SIG-M5 treated with dmso at 0.1 percent for 504 hours (cell line): ENCODE data around the gene ZNF557.

Source experiments
- DNase-seq: peaks from one replicate; lab custom pipeline; 2025; ENCODE audit not compliant: unreplicated experiment; lab: John Stamatoyannopoulos, UW

Gene ZNF557

GRCh38 chr19:7074705-7075282 is 5.3 kb downstream of the ZNF557 start:
- no peak for DNase-seq

DNA sequence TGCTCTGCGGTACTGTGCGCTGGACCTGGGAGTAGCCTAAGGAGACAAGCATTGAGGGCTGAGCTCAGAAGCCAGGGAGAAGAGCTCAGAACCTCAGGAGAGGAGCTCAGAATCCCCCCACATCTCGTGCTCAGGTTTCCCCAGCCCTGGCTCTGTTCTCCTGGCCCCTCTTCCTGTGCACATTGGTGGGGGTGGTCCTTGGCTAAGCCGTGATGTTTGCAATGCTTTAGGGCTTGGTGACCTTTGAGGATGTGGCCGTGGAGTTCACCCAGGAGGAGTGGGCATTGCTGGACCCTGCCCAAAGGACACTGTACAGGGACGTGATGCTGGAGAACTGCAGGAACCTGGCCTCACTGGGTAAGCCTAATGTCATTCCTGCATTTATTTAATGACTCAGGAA is 6.6 kb downstream of the ZNF557 start:
- DNase-seq = no peak

DNA sequence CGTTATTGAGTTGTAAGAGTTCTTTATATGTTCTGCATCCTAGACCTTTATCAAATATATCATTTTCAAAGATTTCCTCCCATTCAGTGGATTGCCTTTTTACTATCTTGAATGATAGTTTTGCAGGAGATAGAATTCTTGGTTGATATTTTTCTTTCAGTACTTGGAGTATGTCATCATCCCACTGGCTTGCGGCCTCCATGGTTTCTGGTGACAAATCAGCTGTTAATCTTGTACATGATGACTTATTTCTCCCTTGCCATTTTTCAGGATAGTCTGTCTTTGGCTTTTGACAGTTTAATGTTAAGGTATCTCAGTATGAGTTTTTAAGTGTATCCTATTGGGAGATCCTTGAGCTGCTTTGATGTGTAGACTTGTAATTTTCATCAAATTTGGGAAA is 8.5 kb downstream of the ZNF557 start:
- no peak for DNase-seq

DNA sequence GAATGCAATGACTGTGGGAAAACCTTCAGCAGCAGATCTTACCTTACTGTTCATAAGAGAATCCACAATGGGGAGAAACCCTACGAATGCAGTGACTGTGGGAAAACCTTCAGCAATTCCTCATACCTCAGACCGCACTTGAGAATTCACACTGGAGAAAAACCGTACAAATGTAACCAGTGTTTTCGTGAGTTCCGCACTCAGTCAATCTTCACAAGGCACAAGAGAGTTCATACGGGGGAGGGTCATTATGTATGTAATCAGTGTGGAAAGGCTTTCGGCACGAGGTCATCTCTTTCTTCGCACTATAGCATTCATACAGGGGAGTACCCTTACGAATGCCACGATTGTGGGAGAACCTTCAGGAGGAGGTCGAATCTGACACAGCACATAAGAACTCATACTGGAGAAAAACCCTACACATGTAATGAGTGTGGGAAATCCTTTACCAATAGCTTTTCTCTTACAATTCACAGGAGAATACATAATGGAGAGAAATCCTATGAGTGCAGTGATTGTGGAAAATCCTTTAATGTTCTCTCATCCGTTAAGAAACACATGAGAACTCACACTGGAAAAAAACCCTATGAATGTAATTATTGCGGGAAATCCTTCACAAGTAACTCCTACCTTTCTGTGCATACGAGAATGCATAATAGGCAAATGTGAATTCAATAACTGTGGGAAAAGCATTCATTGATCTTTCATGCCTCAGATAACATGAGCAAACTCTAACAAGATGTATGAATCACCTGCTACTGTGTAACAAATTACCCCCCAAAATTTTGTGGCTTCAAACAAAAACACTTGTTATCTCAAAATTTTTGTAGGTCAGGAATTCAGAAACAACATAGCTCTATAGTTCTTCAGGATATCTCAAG is 13.8 kb downstream of the ZNF557 start:
- DNase-seq = no peak

- DNase-seq = no peak
These were observed 19.5 kb downstream of the ZNF557 start for GRCh38 chr19:7088999-7089398.

- no peak for DNase-seq
These were observed 28.6 kb downstream of the ZNF557 start for GRCh38 chr19:7098096-7098495.

DNA sequence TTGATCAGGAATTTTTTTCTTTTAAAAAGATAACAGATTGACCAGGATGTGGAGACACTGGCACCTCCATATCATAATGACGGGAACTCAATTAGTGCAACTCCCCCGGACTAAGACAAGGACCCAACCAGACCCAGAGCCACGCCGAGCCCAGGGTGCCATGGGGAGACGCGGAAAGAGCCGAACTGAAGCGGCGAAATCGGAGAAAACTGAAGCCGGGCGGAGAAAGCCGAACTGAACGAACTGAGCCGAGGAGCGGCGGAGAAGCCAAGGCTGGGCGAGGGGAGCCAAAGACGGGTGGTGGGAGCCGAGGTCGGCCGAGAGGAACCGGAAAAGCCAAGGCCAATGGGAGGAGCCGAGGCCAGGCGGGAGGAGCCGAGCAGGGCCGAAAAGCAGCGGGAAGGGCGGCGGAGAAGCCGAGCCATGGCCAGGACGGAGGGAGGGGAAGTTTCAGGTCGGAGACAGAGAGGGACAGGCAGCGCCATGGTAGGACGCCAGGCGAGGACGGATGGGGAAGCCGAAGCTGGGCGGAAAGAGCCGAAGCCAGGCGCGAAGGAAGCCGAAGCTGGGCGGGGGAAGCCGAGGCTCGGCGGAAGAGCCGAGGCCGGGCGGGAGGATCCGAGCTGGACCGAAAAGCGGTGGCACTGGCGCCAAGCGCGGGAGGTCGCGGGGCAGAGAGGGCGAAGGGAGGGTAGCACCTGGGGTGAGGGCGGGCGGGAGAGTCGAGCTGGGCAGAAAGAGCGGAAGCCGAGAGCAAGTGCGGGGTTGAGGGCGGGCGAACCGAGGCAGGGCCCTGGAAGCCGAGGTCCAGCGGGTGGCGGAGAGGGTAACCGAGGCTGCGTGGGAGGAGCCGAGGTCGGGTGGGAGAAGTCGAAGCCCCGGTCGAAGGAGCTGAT is 29.4 kb downstream of the ZNF557 start:
- DNase-seq = peak; percentile 84

DNA sequence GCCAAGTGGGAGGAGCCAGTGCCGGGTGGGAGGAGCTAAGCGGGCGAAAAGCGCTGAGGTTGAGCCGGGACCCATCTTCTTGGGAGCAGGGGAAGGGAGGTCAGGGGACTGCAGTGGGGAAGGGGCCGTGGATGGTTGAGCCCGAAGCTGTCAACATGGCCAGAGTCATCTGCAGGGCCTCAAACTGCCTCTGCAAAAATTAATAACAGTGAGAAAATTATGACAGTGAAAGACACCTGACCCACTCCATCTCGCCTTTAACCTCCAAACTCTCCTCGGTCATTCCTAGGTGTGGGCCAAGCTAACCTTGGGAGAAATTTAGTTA is 30.1 kb downstream of the ZNF557 start:
- no peak for DNase-seq

GRCh38 chr19:7101498-7102253 is 32.2 kb downstream of the ZNF557 start:
- DNase-seq = no peak

- DNase-seq = no peak
These were observed 35.4 kb downstream of the ZNF557 start for GRCh38 chr19:7104747-7105447.

- no peak for DNase-seq
These were observed 37.5 kb downstream of the ZNF557 start for GRCh38 chr19:7106711-7107657.

- no peak for DNase-seq
These were observed 40.3 kb downstream of the ZNF557 start for GRCh38 chr19:7109678-7110289.

- no peak for DNase-seq
These were observed 43.2 kb downstream of the ZNF557 start for GRCh38 chr19:7112675-7113074.

GRCh38 chr19:7113233-7113632 is 43.7 kb downstream of the ZNF557 start:
- no peak for DNase-seq

GRCh38 chr19:7115721-7116120 is 46.2 kb downstream of the ZNF557 start:
- no peak for DNase-seq

DNA sequence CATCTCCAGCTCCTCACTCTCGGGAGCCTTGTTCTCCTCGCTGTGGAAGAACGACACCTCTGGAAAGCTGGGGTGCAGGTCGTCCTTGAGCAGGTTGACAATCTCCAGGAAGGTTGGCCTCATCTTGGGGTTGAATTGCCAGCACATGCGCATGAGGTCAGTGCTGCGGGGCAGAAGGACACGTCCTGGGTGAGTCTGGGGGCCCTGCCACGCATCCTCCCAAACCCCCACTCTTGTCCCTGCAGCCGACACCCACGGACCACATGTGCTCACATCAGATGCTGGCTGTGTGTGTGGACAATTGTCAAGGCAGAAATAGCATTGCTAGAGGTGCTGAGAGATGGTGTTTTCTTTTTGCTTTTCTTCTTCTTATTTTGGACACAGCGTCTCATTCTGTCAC is 47.7 kb downstream of the ZNF557 start:
- DNase-seq = no peak

GRCh38 chr19:7119582-7119981 is 50.1 kb downstream of the ZNF557 start:
- DNase-seq = no peak

DNA sequence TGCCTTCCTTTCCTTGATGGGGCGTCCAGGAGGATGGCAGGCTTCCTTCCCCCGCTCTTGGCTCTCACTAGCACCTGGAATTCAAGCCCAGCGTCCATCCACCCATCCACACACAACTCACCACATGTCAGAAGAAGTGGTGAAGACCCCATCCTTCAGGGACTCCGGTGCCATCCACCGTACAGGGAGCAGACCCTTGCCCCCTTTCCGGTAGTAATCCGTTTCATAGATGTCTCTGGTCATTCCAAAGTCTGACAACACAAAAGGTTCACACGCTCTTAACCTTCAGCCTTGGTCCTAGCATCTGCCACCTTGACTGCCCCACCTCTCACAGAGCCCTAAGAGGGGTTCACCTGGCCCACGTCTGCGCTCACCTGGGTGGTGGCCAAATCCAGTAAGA is 51.0 kb downstream of the ZNF557 start:
- DNase-seq = no peak

- no peak for DNase-seq
These were observed 53.2 kb downstream of the ZNF557 start for GRCh38 chr19:7122701-7123100.
